ENCODE results near the gene SPACDR. TPM values are rescaled to one million over a fixed set of nuclear protein-coding genes. Genes with fewer than 3 reads are reported as not detected.
A peak's percentile ranks its signal among the peaks of the same experiment; 100 is the strongest.

The SPACDR gene
- total RNA-seq, 1 donor: 0.27 TPM

DNA sequence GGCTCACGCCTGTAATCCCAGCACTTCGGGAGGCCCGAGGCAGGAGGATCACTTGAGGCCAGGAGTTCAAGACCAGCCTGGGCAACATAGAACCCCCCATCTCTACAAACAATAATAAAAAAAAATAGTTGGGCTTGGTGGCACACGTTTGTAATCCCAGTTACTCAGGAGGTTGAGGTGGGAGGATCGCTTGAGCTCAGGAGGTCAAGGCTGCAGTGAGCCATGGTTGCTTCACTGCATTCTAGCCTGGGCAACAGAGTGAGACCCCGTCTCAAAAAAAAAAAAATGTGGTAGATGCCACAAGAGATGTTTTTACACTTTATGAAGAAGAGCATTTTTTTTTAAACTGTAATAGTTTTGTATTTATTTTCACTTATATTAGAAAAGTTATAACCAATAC lies 32.4 kb upstream of the SPACDR start:
- DNase-seq (ENCODE audit: low read depth): no peak
- TF ChIP-seq, protein P1, sequence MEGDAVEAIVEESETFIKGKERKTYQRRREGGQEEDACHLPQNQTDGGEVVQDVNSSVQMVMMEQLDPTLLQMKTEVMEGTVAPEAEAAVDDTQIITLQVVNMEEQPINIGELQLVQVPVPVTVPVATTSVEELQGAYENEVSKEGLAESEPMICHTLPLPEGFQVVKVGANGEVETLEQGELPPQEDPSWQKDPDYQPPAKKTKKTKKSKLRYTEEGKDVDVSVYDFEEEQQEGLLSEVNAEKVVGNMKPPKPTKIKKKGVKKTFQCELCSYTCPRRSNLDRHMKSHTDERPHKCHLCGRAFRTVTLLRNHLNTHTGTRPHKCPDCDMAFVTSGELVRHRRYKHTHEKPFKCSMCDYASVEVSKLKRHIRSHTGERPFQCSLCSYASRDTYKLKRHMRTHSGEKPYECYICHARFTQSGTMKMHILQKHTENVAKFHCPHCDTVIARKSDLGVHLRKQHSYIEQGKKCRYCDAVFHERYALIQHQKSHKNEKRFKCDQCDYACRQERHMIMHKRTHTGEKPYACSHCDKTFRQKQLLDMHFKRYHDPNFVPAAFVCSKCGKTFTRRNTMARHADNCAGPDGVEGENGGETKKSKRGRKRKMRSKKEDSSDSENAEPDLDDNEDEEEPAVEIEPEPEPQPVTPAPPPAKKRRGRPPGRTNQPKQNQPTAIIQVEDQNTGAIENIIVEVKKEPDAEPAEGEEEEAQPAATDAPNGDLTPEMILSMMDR (IDR thresholded peaks at IDR 0.05; ENCODE audit: insufficient read depth, low read length): no peak
- H3K4me3 ChIP-seq (ENCODE audit: low read depth, low read length): no peak overlapping the region

DNA sequence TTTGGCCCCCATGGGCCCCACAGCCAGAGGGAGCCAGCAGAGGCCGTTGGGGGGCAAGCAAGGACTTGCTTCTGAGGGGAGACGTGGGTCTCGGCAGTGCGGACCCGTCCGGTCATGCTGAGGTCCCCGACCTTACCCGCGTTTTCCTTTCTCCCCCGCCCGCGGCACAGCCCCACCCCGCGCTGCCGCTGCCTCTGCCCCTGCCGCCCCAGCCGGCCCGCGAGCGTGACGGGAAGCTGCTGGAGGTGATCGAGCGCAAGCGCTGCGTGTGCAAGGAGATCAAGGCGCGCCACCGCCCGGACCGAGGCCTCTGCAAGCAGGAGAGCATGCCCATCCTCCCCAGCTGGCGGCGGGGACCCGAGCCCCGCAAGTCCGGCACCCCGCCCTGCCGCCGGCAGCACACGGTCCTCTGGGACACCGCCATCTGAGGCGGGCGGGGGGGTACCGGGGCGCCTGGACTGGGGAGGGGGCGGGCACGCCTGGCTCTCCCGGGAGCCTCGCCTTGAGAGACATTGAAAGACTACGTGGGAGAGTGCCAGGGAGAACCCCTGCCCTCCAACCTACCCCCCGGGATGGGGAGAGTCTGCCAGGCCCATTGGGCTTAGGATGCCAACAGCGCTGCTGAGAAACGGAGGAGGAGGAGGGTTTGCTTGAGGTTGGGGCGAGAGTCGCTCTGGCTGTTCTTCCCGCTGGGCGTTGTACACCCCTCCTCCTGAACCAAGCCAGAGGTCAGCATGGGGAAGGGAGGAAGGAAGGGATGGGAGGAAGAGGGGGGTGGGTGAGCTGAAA lies 29.6 kb upstream of the SPACDR start:
- no peak overlapping the region for H3K4me3 ChIP-seq (ENCODE audit: low read depth, low read length)
- TF ChIP-seq, protein P1 (IDR thresholded peaks at IDR 0.05; ENCODE audit: insufficient read depth, low read length): no peak
- no peak for DNase-seq (ENCODE audit: low read depth)

DNA sequence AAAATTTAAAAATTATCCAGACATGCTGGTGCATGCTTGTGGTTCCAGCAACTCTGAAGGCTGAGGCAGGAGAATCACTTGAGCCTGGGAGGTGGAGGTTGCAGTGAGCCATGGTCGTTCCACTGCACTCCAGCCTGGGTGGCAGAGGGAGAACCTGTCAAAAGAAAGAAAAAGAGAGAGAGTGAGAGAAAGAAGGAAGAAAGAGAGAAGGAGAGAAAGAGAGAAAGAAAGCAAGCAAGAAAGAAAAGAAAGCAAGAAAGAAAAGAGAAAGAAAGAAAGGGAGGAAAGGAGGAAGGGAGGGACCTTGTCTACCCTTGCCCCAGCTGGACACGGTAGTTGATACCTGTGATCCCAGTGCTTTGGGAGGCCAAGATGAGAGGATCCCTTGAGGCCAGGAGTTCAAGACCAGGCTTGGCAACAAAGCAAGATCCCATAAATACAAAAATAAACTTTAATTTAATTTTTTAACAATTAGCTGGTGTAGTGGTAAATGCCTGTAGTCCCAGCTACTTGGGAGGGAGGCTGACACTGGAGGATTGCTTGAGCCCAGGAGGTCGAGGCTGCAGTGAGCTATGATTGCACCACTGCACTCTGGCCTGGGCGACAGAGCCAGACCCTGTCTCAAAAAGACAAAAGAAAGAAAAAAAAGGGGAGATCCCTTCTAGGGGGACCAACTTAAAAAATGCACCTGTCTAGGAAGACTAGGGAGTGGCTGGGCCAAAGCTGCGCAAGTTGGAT lies 28.8 kb upstream of the SPACDR start:
- no peak for DNase-seq (ENCODE audit: low read depth)
- H3K4me3 ChIP-seq (ENCODE audit: low read depth, low read length): no peak overlapping the region
- TF ChIP-seq, protein P1 (IDR thresholded peaks at IDR 0.05; ENCODE audit: insufficient read depth, low read length): no peak

DNA sequence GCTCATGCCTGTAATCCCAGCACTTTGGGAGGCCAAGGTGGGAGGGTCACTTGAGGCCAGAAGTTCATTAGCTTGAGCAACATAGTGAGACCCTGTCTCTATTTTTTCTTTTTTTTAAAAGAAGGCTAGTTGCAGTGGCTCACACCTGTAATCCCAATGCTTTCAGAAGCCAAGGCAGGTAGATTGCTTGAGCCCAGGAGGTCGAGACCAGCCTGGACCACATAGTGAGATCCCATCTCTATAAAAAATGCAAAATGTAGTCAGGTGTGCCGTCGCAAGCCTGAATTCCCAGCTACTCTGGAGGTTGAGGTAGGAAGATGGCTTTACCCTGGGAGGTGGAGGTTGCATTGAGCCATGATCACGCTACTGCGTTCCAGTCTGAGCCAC lies 27.1 kb upstream of the SPACDR start:
- TF ChIP-seq, protein P1 (IDR thresholded peaks at IDR 0.05; ENCODE audit: insufficient read depth, low read length): no peak
- H3K4me3 ChIP-seq (ENCODE audit: low read depth, low read length): no peak overlapping the region
- DNase-seq (ENCODE audit: low read depth): no peak

DNA sequence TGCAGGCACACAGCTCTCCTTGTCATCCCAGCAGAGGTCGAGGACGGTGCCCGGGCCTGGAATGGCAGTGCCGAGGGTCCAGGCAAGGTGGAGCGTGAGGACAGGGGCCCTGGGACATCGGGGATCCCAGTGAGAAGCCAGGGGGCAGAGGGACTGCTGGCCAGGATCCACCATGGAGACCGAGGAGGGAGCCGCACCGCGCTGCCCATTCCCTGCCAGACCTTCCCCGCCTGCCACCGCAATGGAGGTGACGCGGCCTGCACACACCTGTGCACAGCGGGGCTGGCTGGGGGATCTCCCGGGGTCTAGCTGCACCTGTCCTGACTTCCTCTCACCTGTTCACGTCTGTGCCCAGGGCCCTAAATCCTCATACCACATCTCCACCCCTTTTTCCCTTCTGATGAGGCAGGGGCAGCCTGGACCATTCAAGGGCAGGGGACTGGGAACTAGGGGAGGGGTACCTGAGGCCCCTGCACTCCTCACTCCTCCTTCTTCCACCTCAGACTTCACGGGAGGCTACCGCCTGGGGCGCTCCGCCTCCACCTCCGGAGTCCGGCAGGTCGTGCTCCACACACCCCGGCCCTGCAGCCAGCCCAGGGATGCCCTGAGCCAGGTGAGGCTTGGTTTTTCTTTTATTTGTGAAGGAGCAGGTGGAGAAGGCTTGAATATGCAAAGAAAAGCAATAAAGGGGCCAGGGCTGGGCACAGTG lies 26.6 kb upstream of the SPACDR start:
- H3K4me3 ChIP-seq (ENCODE audit: low read depth, low read length): no peak overlapping the region
- no peak for DNase-seq (ENCODE audit: low read depth)
- TF ChIP-seq, protein P1 (IDR thresholded peaks at IDR 0.05; ENCODE audit: insufficient read depth, low read length): no peak

DNA sequence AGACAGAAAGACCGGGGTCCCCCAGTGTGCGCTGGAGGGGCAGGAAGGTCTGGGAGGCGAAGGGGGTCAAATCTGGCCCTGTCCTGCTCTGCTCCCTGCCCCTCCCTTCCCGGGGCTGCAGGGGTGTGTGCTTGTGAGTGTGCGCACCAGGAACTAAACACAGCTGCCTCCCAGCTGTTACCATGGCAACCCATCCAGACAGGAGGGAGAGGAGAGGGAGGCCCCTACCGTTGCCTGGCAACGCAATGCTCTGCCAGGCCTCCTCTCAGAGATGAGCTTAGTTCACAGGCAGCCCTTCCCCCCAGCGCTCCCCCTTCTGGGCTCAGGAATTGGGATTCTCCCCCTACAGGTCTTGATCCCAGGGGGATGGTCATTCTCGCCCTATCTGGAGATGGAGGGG lies 25.8 kb upstream of the SPACDR start:
- peak; percentile 86 for DNase-seq (ENCODE audit: low read depth)
- TF ChIP-seq, protein P1 (IDR thresholded peaks at IDR 0.05; ENCODE audit: insufficient read depth, low read length): no peak
- H3K4me3 ChIP-seq (ENCODE audit: low read depth, low read length): no peak overlapping the region

Measured in fibroblast of the aortic adventitia (primary cell).